ENCODE data around the gene CRTC1.

CRTC1 gene

GRCh38 chr19:18743784-18744418 lies 60.4 kb downstream of the CRTC1 start:
- in situ Hi-C loops (cut with HindIII; ENCODE audit: low sequenced_read_pairs), result no loop called here

GRCh38 chr19:18745012-18745735 lies 61.7 kb downstream of the CRTC1 start:
- in situ Hi-C loops (cut with HindIII; ENCODE audit: low sequenced_read_pairs), result no loop called here

GRCh38 chr19:18745931-18746330 lies 62.5 kb downstream of the CRTC1 start:
- in situ Hi-C loops (cut with HindIII; ENCODE audit: low sequenced_read_pairs), result no loop called here

- in situ Hi-C loops (cut with HindIII; ENCODE audit: low sequenced_read_pairs), result no loop called here
Observed at GRCh38 chr19:18746401-18747325, 63.2 kb downstream of the CRTC1 start.

- in situ Hi-C loops (cut with HindIII; ENCODE audit: low sequenced_read_pairs), result no loop called here
Observed at GRCh38 chr19:18749362-18750231, 66.1 kb downstream of the CRTC1 start.

GRCh38 chr19:18750295-18750970 lies 67.0 kb downstream of the CRTC1 start:
- in situ Hi-C loops (cut with HindIII; ENCODE audit: low sequenced_read_pairs), result no loop called here

GRCh38 chr19:18751571-18751970 lies 68.1 kb downstream of the CRTC1 start:
- in situ Hi-C loops (cut with HindIII; ENCODE audit: low sequenced_read_pairs), result no loop called here

- in situ Hi-C loops (cut with HindIII; ENCODE audit: low sequenced_read_pairs), result no loop called here
Observed at GRCh38 chr19:18754501-18754900, 71.0 kb downstream of the CRTC1 start.

GRCh38 chr19:18756896-18757295 lies 73.4 kb downstream of the CRTC1 start:
- in situ Hi-C loops (cut with HindIII; ENCODE audit: low sequenced_read_pairs), result no loop called here

- in situ Hi-C loops (cut with HindIII; ENCODE audit: low sequenced_read_pairs), result no loop called here
Observed at GRCh38 chr19:18759304-18759994, 76.0 kb downstream of the CRTC1 start.

- in situ Hi-C loops (cut with HindIII; ENCODE audit: low sequenced_read_pairs), result no loop called here
Observed at GRCh38 chr19:18759995-18760426, 76.5 kb downstream of the CRTC1 start.

GRCh38 chr19:18760440-18761383 lies 77.2 kb downstream of the CRTC1 start:
- in situ Hi-C loops (cut with HindIII; ENCODE audit: low sequenced_read_pairs), result no loop called here

- in situ Hi-C loops (cut with HindIII; ENCODE audit: low sequenced_read_pairs), result no loop called here
Observed at GRCh38 chr19:18761531-18762110, 78.1 kb downstream of the CRTC1 start.

- in situ Hi-C loops (cut with HindIII; ENCODE audit: low sequenced_read_pairs), result no loop called here
Observed at GRCh38 chr19:18762125-18763023, 78.9 kb downstream of the CRTC1 start.

GRCh38 chr19:18763674-18764590 lies 80.5 kb downstream of the CRTC1 start:
- in situ Hi-C loops (cut with HindIII; ENCODE audit: low sequenced_read_pairs), result no loop called here

GRCh38 chr19:18764591-18765051 lies 81.1 kb downstream of the CRTC1 start:
- in situ Hi-C loops (cut with HindIII; ENCODE audit: low sequenced_read_pairs), result no loop called here
